Epidermal melanocyte (primary cell): ENCODE data around the gene PTDSS2.
"Not testable (repeated sequence)": the region's sequence is repeated elsewhere in the genome, so short reads cannot be mapped to it uniquely, and the experiment has no call there.

ENCODE experiments used
- DNase-seq: peaks from one replicate; pipeline ENCODE4 v3.0.0; 2011; ENCODE audit warnings: low spot score; ENCODE audit not compliant: insufficient read length

PTDSS2 gene

GRCh38 chr11:449889-450808, at the start of gene PTDSS2:
TSS of gene PTDSS2 (plus strand) at chr11:450279. CDS start at chr11:450456, 177 bp downstream.
- peak; percentile 90 for DNase-seq

DNA sequence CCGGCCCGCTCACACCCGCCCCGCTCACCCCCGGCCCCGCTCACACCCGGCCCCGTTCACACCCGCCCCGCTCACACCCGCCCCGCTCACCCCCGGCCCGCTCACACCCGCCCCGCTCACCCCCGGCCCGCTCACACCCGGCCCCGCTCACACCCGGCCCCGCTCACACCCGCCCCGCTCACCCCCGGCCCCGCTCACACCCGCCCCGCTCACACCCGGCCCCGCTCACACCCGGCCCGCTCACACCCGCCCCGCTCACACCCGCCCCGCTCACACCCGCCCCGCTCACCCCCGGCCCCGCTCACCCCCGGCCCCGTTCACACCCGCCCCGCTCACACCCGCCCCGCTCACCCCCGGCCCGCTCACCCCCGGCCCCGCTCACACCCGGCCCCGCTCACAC, 48.9 kb upstream of the PTDSS2 start:
- not testable (repeated sequence) for DNase-seq

- DNase-seq: no peak
Measured at GRCh38 chr11:403021-403760, 46.9 kb upstream of the PTDSS2 start.

DNA sequence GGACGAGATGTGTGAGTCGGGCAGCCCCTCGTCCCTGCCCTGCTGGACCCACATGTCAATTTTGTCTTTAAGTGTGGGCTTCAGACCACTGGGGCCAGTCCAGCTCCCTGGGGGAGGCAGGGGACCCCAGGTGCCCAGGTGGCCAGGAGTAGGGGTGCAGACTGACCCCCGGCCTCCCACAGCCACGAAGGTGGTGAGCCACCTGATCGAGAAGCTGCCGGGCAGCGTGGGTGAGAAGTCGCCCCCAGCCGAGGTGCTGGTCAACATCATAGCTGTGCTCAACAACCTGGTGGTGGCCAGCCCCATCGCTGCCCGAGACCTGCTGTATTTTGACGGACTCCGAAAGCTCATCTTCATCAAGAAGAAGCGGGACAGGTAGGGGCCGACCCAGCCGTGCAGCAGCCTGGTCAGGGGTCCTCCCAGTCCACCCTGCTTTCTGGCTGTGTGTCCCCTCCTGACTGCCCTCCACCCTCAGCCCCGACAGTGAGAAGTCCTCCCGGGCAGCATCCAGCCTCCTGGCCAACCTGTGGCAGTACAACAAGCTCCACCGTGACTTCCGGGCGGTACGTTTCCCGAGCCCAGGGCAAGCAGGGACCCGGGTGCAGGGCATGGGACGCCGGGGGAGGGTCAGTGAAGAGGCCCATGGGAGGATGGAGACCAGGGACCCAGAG, 46.2 kb upstream of the PTDSS2 start:
- DNase-seq: no peak

DNA sequence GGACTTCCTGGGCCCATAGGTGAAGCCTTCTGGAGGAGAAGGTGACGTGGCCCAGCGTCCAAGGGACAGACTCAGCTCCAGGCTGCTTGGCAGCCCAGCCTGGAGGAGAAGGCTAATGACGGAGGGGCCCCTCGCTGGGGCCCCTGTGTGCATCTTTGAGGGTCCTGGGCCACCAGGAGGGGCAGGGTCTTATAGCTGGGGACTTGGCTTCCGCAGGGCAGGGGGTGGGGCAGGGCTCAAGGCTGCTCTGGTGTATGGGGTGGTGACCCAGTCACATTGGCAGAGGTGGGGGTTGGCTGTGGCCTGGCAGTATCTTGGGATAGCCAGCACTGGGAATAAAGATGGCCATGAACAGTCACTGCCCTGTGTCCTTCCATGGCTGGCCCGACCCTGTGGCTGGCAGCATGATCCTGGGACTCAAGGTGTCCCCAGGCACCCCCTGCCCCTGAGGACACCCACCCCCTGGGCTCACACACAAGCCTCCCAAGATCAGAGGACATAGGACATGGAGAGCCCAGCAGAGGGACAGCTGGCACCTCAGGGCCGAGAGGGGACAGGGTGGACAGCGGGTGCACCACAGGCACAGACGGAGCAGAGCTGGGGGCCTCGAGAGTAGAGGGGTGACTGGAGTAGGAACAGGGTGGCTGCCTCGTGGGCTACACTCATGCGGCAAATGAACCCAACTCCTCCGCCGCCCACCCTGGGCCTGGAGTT, 45.4 kb upstream of the PTDSS2 start:
- DNase-seq: no peak

GRCh38 chr11:405323-405953, 44.6 kb upstream of the PTDSS2 start:
- DNase-seq: no peak

DNA sequence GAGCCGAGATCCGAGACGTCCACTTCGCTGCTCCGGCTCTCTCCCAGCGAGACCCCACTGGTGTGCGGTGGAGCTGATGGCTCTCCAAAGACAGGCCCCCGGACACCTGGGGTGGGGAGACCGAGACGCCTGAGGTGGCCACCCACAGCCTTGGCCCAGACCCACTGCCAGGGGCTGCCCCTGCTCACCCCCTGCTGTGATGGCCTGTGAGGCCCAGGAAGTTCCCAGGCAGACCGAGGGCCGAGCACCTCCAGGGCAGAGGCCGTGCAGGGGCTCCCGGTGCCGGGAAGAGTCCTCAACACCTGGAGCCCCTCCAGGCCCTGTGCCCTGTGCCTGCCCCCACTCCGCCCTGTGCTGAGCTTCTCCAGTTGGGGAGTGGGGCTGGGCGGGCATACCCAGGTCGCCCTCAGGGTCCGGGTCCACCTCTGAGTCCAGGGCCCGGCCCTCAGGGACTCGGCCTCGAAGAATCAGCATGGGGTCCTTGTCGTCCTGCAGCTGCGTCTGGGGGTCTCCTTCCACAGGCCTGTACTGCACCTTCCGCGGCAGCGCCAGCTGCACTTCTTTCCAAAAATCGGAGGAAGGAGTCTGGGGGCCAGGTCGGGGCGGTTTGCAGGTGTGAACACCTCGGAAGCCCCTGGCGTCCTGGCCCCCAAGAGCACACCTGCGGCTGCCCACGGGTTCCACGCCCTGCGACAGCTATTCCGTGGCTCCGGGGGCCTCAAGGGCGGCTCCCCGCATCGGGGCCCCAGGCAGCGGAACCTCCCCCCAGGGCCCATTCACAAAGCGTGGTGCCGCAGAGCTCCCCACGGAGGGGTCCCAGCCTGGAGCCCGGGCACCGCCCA, 43.9 kb upstream of the PTDSS2 start:
- no peak for DNase-seq

GRCh38 chr11:406796-407650, 43.1 kb upstream of the PTDSS2 start:
- peak; percentile 42 for DNase-seq

DNA sequence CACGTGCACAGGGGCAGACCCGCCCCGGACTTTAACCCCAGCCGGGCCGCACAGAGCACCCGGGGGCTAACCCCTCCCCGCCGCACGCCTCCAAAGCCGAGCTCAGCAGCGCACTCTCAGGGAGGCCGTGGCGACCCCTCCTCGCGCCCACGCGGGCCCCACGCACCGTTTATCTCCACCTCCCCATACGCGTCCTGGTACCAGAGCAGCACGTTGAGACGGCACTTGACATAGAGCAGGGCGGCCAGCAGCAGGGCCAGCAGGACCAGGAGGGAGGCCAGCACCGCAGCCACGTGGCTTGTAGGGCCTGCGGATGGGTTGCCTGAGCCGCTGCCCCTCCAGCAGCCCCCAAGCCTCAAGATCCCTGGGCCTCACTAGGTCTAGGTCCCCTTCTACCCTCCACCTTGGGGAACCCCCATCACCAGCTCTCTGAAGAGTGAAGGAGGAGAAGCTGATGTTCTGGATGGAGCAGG, 42.4 kb upstream of the PTDSS2 start:
- no peak for DNase-seq

DNA sequence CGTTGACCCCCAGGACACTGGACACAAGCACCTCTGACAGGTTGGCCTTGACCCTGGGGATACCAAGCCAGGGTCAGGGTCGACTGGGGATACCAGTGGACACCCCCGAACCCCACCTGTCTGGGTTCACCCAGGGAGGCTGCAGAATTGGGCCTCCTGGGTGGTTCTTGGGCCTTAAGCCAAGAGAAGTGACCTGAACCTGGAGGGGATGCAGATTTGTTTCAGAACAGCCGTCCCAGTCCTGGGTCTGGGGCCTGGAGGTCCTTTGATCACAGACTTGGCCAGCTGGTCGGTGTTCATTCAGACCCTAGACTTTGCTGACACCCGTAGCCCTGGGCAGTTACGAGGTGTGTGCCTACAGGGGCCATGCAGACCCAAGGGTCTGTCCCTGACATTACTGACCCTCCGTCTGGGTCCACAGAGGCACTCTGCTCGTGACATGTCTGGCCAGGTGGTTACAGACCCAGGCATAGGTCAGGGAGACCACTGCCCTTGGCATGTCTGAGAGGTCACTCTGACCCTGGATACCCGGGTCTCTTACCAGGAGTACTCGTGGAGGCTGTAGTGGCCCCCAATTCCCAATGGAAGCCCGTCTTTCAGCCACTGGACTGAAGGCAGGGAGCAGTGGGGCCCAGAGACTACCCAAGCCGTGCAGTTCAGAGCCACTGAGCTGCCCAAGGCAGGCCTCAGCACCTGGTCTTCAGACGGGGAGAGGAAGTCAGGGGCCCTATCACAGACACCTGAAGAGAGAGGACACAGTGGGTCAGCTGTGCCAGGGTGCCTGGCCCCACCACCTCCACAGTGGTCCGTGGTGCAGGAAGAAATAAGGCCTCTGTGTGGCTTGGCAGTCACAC, 41.7 kb upstream of the PTDSS2 start:
- DNase-seq: no peak

- no peak for DNase-seq
Measured at GRCh38 chr11:409008-409599, 41.0 kb upstream of the PTDSS2 start.

GRCh38 chr11:409600-410483, 40.2 kb upstream of the PTDSS2 start:
- no peak for DNase-seq

DNA sequence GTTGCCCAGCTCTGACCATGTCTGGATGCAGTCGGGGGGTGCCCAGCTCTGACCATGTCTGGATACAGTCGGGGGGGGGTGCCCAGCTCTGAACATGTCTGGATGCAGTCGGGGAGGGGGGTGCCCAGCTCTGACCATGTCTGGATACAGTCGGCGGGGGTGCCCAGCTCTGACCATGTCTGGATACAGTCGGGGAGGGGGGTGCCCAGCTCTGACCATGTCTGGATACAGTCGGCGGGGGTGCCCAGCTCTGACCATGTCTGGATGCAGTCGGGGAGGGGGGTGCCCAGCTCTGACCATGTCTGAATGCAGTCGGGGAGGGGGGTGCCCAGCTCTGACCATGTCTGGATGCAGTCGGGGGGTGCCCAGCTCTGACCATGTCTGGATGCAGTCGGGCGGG, 39.4 kb upstream of the PTDSS2 start:
- not testable (repeated sequence) for DNase-seq

GRCh38 chr11:411520-411919, 38.6 kb upstream of the PTDSS2 start:
- not testable (repeated sequence) for DNase-seq

DNA sequence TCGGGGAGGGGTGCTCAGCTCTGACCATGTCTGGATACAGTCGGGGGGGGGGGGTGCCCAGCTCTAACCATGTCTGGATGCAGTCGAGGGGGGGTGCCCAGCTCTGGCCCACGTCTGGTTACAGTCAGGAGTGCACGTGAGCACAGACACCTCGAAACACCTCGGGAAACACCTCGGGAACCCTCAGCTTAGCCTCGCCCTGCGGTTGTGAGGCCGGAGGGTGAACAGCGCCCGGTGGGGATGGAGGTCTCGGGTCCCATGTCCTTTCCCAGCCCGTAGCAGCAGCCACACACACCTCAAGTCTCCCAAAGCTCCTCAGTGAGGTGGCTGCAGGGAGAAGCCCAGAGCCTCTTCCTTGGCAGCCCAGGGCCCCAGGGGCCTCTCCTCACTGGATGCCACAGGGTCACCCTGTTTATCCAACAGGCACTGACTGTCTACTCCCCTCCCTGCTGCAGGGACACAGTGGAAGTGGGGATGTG, 37.4 kb upstream of the PTDSS2 start:
- DNase-seq: no peak
